ENCODE results near the gene CERCAM. TPM values are rescaled to one million over a fixed set of nuclear protein-coding genes. Genes with fewer than 3 reads are reported as not detected.

CERCAM gene
- total and polyA plus RNA-seq, 2 experiments from 2014 or later = 49.2 to 117 TPM

DNA sequence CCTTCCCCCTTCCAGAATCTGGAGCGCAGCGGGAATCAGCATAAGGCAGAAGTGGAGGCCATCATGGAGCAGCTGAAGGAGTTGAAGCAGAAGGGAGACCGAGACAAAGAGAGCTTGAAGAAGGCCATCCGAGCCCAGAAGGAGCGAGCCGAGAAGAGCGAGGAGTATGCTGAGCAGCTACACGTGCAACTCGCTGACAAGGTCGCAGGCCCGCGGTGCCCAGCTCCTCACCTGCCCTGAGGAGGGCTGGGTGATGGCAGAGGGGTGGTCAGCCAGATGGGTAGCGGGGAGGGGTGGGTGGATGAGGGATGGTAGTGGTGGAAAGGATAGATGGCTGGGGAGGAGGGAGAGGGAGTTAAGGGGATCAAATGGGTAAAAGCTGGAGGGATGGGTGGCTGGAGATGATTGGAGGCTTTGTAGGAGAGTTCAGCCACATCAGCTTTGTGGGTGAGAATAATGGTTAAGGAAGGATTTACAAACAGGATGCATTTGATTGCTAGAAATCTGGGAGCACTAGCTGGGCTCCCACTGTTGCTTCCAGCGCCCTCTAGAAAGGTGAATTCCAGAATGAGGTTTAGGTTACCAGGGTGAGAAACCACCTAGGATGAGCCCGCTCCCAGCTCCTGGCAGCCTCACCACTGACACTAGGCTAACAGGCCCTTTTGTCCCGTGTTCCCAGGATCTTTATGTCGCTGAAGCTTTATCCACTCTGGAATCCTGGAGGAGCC lies 64.2 kb downstream of the CERCAM start:
- Histone ChIP-seq H3K9me2 (replicated peaks; ENCODE audit: insufficient read depth) (no peaks in the 10 kb centered on the region), H3K27me3 (no peaks in the 10 kb centered on the region), H2AFZ (no peak overlapping the region), H3K9me3 (ENCODE audit: low read depth) (no peaks in the 10 kb centered on the region), H3K4me3 (no peak overlapping the region), H3K79me2 (no peaks in the 10 kb centered on the region), H3K27ac (no peak overlapping the region), H3K4me2 (no peak overlapping the region), H4K20me1 (ENCODE audit: insufficient read depth, poor library complexity, severe bottlenecking) (no peaks in the 10 kb centered on the region), H3K4me1 (ENCODE audit: insufficient read depth) (no peaks in the 10 kb centered on the region), H3K36me3 (replicated peaks; ENCODE audit: insufficient read depth, low read depth) (no peaks in the 10 kb centered on the region)
- TF ChIP-seq EZH2phosphoT487 (IDR thresholded peaks at IDR 0.05; ENCODE audit: low read depth, severe bottlenecking, unreplicated experiment) (no peak), EZH2 (IDR thresholded peaks at IDR 0.05; ENCODE audit: borderline replicate concordance) (no peak)
- TF ChIP-seq, protein P1, sequence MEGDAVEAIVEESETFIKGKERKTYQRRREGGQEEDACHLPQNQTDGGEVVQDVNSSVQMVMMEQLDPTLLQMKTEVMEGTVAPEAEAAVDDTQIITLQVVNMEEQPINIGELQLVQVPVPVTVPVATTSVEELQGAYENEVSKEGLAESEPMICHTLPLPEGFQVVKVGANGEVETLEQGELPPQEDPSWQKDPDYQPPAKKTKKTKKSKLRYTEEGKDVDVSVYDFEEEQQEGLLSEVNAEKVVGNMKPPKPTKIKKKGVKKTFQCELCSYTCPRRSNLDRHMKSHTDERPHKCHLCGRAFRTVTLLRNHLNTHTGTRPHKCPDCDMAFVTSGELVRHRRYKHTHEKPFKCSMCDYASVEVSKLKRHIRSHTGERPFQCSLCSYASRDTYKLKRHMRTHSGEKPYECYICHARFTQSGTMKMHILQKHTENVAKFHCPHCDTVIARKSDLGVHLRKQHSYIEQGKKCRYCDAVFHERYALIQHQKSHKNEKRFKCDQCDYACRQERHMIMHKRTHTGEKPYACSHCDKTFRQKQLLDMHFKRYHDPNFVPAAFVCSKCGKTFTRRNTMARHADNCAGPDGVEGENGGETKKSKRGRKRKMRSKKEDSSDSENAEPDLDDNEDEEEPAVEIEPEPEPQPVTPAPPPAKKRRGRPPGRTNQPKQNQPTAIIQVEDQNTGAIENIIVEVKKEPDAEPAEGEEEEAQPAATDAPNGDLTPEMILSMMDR (IDR thresholded peaks at IDR 0.05; ENCODE audit: poor library complexity) = no peak
- no peak for DNase-seq (ENCODE audit: low spot score)
- 97% methylated on average over 15 of the region's 17 CpGs for WGBS (ENCODE audit: low lambda C conversion rate, missing lambda C conversion rate)

DNA sequence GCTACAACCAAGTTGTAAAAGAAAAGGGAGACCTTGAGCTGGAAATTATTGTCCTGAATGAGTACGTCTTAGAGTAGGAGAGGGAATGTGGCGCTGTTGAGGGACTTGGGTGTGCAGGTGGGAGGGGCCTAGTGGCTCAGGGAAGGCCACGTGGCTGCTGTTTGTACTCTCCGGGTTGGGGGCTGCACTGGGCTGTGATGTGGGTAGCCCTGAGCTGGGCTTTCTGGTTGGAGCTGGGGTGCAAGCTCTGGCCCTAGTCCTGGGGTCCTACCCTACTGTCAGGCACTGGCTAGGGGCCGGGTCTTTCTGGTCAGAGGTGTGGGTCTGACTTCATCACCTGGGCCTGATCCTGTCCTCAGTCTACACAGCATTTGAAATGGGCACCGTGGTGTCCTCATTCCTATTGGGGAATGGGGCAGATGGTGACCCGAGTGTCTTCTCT lies 64.8 kb downstream of the CERCAM start:
- 77% methylated on average over 7 of the region's 7 CpGs for WGBS (ENCODE audit: low lambda C conversion rate, missing lambda C conversion rate)
- Histone ChIP-seq H3K27ac (no peak overlapping the region), H3K9me3 (ENCODE audit: low read depth) (no peaks in the 10 kb centered on the region), H3K4me1 (ENCODE audit: insufficient read depth) (no peaks in the 10 kb centered on the region), H3K79me2 (no peaks in the 10 kb centered on the region), H3K36me3 (replicated peaks; ENCODE audit: insufficient read depth, low read depth) (no peaks in the 10 kb centered on the region), H4K20me1 (ENCODE audit: insufficient read depth, poor library complexity, severe bottlenecking) (no peaks in the 10 kb centered on the region), H3K4me3 (no peak overlapping the region), H2AFZ (no peak overlapping the region), H3K27me3 (no peaks in the 10 kb centered on the region), H3K9me2 (replicated peaks; ENCODE audit: insufficient read depth) (no peaks in the 10 kb centered on the region), H3K4me2 (no peak overlapping the region)
- DNase-seq (ENCODE audit: low spot score) = no peak
- TF ChIP-seq, protein P1 (IDR thresholded peaks at IDR 0.05; ENCODE audit: poor library complexity) = no peak
- TF ChIP-seq EZH2 (IDR thresholded peaks at IDR 0.05; ENCODE audit: borderline replicate concordance) (no peak), EZH2phosphoT487 (IDR thresholded peaks at IDR 0.05; ENCODE audit: low read depth, severe bottlenecking, unreplicated experiment) (no peak)

DNA sequence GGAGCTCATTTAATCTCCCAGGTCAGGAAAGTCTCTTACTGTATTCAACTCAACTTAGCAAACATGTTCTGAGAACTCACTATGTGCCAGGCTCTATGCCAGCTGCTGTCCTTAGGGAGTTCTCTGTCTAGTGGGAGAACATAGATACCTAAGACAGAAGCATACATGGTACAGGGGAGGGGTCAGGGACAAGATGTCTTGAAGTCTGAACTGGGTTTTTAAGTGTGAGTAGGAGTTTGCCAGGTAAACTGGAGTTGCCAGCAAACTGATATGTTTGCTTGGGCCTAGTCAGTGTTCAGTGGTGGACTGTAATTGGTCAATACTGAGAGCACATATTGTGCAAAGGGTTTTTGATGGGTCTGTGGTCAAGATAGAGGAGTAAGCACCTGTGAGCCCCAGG lies 65.5 kb downstream of the CERCAM start:
- DNase-seq (ENCODE audit: low spot score) = no peak
- TF ChIP-seq EZH2 (IDR thresholded peaks at IDR 0.05; ENCODE audit: borderline replicate concordance) (no peak), EZH2phosphoT487 (IDR thresholded peaks at IDR 0.05; ENCODE audit: low read depth, severe bottlenecking, unreplicated experiment) (no peak)
- TF ChIP-seq, protein P1 (IDR thresholded peaks at IDR 0.05; ENCODE audit: poor library complexity) = no peak
- H2AFZ ChIP-seq = no peak overlapping the region
- no peaks in the 10 kb centered on the region for H3K9me2 ChIP-seq (replicated peaks; ENCODE audit: insufficient read depth)
- H3K79me2 ChIP-seq = no peaks in the 10 kb centered on the region
- H3K4me2 ChIP-seq = no peak overlapping the region
- H3K4me1 ChIP-seq (ENCODE audit: insufficient read depth) = no peaks in the 10 kb centered on the region
- H3K9me3 ChIP-seq (ENCODE audit: low read depth) = no peaks in the 10 kb centered on the region
- H3K27me3 ChIP-seq = no peaks in the 10 kb centered on the region
- H3K27ac ChIP-seq = no peak overlapping the region
- no peaks in the 10 kb centered on the region for H3K36me3 ChIP-seq (replicated peaks; ENCODE audit: insufficient read depth, low read depth)
- H3K4me3 ChIP-seq = no peak overlapping the region
- no peaks in the 10 kb centered on the region for H4K20me1 ChIP-seq (ENCODE audit: insufficient read depth, poor library complexity, severe bottlenecking)

MicroRNAs within 50 kb of the gene (microRNA counts, 767-probe panel; counts per million panel counts)
- microRNA hsa-miR-219-2-3p = not detected

Small RNAs within 50 kb of the gene (microRNA-seq; reads per million reads assigned to microRNA genes)
- gene MIR219B = not detected

Other genes with a start within 250 kb of the CERCAM start
- gene CIZ1, start 229.3 kb upstream of the CERCAM start, total RNA-seq = 31.0 and 31.1 TPM in 2 replicates
- 85.6 and 91.0 TPM in 2 replicates for gene CIZ1, start 229.3 kb upstream of the CERCAM start, polyA plus RNA-seq
- gene DNM1, start 217.5 kb upstream of the CERCAM start, total RNA-seq = 13.4 and 14.4 TPM in 2 replicates
- 37.2 and 40.6 TPM in 2 replicates for gene DNM1, start 217.5 kb upstream of the CERCAM start, polyA plus RNA-seq
- gene GOLGA2, start 144.8 kb upstream of the CERCAM start, total RNA-seq = 76.4 and 79.9 TPM in 2 replicates
- 37.6 and 59.2 TPM in 2 replicates for gene GOLGA2, start 144.8 kb upstream of the CERCAM start, polyA plus RNA-seq
- 29.0 and 33.0 TPM in 2 replicates for gene SWI5, start 144.6 kb upstream of the CERCAM start, total RNA-seq
- gene SWI5, start 144.6 kb upstream of the CERCAM start, polyA plus RNA-seq = 55.7 and 58.4 TPM in 2 replicates
- gene TRUB2, start 98.4 kb upstream of the CERCAM start, total RNA-seq = 15.1 and 17.4 TPM in 2 replicates
- gene TRUB2, start 98.4 kb upstream of the CERCAM start, polyA plus RNA-seq = 44.5 and 50.9 TPM in 2 replicates
- 38.2 and 40.9 TPM in 2 replicates for gene COQ4, start 98.0 kb upstream of the CERCAM start, total RNA-seq
- gene COQ4, start 98.0 kb upstream of the CERCAM start, polyA plus RNA-seq = 35.2 and 42.8 TPM in 2 replicates
- 16.1 and 23.4 TPM in 2 replicates for gene SLC27A4, start 80.3 kb upstream of the CERCAM start, total RNA-seq
- gene SLC27A4, start 80.3 kb upstream of the CERCAM start, polyA plus RNA-seq = 19.1 and 21.9 TPM in 2 replicates
- 32.7 and 33.8 TPM in 2 replicates for gene URM1, start 49.5 kb upstream of the CERCAM start, total RNA-seq
- gene URM1, start 49.5 kb upstream of the CERCAM start, polyA plus RNA-seq = 55.7 and 66.7 TPM in 2 replicates
- gene ODF2, start 35.1 kb downstream of the CERCAM start, total RNA-seq = 18.5 and 20.5 TPM in 2 replicates
- 18.4 and 25.4 TPM in 2 replicates for gene ODF2, start 35.1 kb downstream of the CERCAM start, polyA plus RNA-seq
- 19.5 and 22.6 TPM in 2 replicates for gene GLE1, start 83.9 kb downstream of the CERCAM start, total RNA-seq
- 13.3 and 15.1 TPM in 2 replicates for gene GLE1, start 83.9 kb downstream of the CERCAM start, polyA plus RNA-seq
- 182 and 184 TPM in 2 replicates for gene SPTAN1, start 131.7 kb downstream of the CERCAM start, total RNA-seq
- gene SPTAN1, start 131.7 kb downstream of the CERCAM start, polyA plus RNA-seq = 123 and 144 TPM in 2 replicates
- gene DYNC2I2, start 236.0 kb downstream of the CERCAM start, total RNA-seq = 32.4 and 39.9 TPM in 2 replicates
- gene DYNC2I2, start 236.0 kb downstream of the CERCAM start, polyA plus RNA-seq = 78.7 and 91.8 TPM in 2 replicates